ENCODE measurements around the gene FRMD4A. TPM values are rescaled to one million over a fixed set of nuclear protein-coding genes. Genes with fewer than 3 reads are reported as not detected.
"Not testable (repeated sequence)": the region's sequence is repeated elsewhere in the genome, so short reads cannot be mapped to it uniquely, and the experiment has no call there.

The FRMD4A gene
- total RNA-seq, 2 donors from 2014 or later = 22.3 to 22.4 TPM

GRCh38 chr10:13831711-13832141, 499.0 kb downstream of the FRMD4A start:
- H3K27ac ChIP-seq (ENCODE audit: low read depth, low read length) = peak overlapping the region; percentile 65
- H3K9me3 ChIP-seq (ENCODE audit: control insufficient read depth, low read length) = no peaks in the 10 kb centered on the region
- no peak for TF ChIP-seq CTCF (conservative IDR thresholded peaks at IDR 0.05)
- 66 to 67% methylated on average over 4 of the region's 4 CpGs for WGBS, 2 experiments (ENCODE audit: insufficient coverage in 1 of 2, insufficient read length in 1 of 2)
- no peaks in the 10 kb centered on the region for H3K9me3 Mint-ChIP-seq
- H3K4me1 Mint-ChIP-seq = peaks cover 18% of the 10 kb centered on the region
- DNase-seq = no peak
- no peaks in the 10 kb centered on the region for H3K4me1 ChIP-seq (ENCODE audit: control insufficient read depth, insufficient read depth, low read length)
- no peaks in the 10 kb centered on the region for H3K27me3 Mint-ChIP-seq (ENCODE audit: insufficient read depth)
- no peak overlapping the region for H3K4me3 ChIP-seq (ENCODE audit: low read length)
- H3K36me3 ChIP-seq (ENCODE audit: control insufficient read depth, insufficient read depth, low read length) = no peaks in the 10 kb centered on the region
- H3K36me3 Mint-ChIP-seq (ENCODE audit: low read depth) = no peaks in the 10 kb centered on the region
- H3K4me3 Mint-ChIP-seq = no peak overlapping the region
- no peaks in the 10 kb centered on the region for H3K27me3 ChIP-seq (ENCODE audit: control insufficient read depth, insufficient read depth, low read length, poor library complexity, severe bottlenecking)
- no peak overlapping the region for H3K9ac ChIP-seq (ENCODE audit: extremely low read depth, low read length, poor library complexity, severe bottlenecking)
- no peak overlapping the region for H3K27ac Mint-ChIP-seq

- Histone ChIP-seq H3K27ac (ENCODE audit: low read depth, low read length) (peak overlapping the region; percentile 29), H3K9ac (ENCODE audit: extremely low read depth, low read length, poor library complexity, severe bottlenecking) (no peak overlapping the region), H3K27me3 (ENCODE audit: control insufficient read depth, insufficient read depth, low read length, poor library complexity, severe bottlenecking) (no peaks in the 10 kb centered on the region), H3K36me3 (ENCODE audit: control insufficient read depth, insufficient read depth, low read length) (no peaks in the 10 kb centered on the region), H3K4me3 (ENCODE audit: low read length) (no peak overlapping the region), H3K9me3 (ENCODE audit: control insufficient read depth, low read length) (no peaks in the 10 kb centered on the region), H3K4me1 (ENCODE audit: control insufficient read depth, insufficient read depth, low read length) (no peaks in the 10 kb centered on the region)
- Mint-ChIP-seq H3K27ac (no peak overlapping the region), H3K4me3 (no peak overlapping the region), H3K9me3 (no peaks in the 10 kb centered on the region), H3K36me3 (ENCODE audit: low read depth) (no peaks in the 10 kb centered on the region), H3K27me3 (ENCODE audit: insufficient read depth) (no peaks in the 10 kb centered on the region), H3K4me1 (peaks cover 18% of the 10 kb centered on the region)
- peak; percentile 73 for TF ChIP-seq CTCF (conservative IDR thresholded peaks at IDR 0.05)
- 86 to 95% methylated on average over 3 to 4 of the region's 4 CpGs for WGBS, 2 experiments (ENCODE audit: insufficient coverage in 1 of 2, insufficient read length in 1 of 2)
- peak; percentile 68 for DNase-seq
These were observed 500.3 kb downstream of the FRMD4A start for GRCh38 chr10:13830385-13830784.

DNA sequence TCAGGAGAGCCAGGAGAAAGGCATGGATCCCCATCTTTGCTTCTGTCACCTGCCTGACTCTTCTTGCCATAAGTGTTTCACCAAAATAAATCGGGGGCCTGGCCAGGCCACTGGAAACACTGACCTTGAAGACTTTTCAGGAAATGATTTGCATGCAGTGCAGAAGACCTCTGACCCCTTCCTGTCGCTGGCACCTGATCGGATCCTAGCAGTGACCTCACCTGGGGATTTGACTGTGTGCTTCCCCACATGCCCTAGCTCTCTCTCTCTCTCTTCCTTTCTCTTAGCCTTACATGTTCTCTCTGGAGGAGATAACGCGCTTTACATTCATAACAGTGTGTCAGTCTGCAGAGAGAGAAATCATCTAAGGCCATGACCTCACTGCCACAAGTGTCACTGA, 500.9 kb downstream of the FRMD4A start:
- H3K4me1 Mint-ChIP-seq = peaks cover 16% of the 10 kb centered on the region
- H3K4me3 Mint-ChIP-seq = no peak overlapping the region
- no peaks in the 10 kb centered on the region for H3K36me3 Mint-ChIP-seq (ENCODE audit: low read depth)

DNA sequence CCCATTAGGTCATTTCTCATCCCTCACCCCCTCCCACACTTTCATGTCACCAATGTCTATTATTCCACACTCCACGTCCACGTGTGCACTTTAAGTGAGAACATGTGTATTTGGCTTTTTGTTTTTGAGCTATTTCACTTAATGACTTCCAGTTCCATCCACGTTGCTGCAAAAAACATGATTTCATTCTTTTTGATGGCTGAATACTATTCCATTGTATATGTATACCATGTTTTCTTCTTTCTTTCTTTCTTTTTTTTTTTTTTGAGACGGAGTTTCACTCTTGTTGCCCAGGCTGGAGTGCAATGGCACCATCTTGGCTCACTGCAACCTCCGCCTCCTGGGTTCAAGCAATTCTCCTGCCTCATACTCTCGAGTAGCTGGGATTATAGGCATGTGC, 502.4 kb downstream of the FRMD4A start:
- not testable (repeated sequence) for H3K27ac Mint-ChIP-seq; H3K4me1 Mint-ChIP-seq; H3K27me3 Mint-ChIP-seq (ENCODE audit: insufficient read depth); H3K27me3 ChIP-seq (ENCODE audit: control insufficient read depth, insufficient read depth, low read length, poor library complexity, severe bottlenecking); H3K9me3 Mint-ChIP-seq; H3K27ac ChIP-seq (ENCODE audit: low read depth, low read length); H3K9me3 ChIP-seq (ENCODE audit: control insufficient read depth, low read length); H3K36me3 Mint-ChIP-seq (ENCODE audit: low read depth); H3K4me1 ChIP-seq (ENCODE audit: control insufficient read depth, insufficient read depth, low read length); H3K4me3 Mint-ChIP-seq; DNase-seq; H3K4me3 ChIP-seq (ENCODE audit: low read length); H3K9ac ChIP-seq (ENCODE audit: extremely low read depth, low read length, poor library complexity, severe bottlenecking); H3K36me3 ChIP-seq (ENCODE audit: control insufficient read depth, insufficient read depth, low read length)
- 82% methylated on average over 6 of the region's 6 CpGs; no CpG with 5 or more reads in 1 of the 2 experiments for WGBS, 2 experiments (ENCODE audit: insufficient coverage in 1 of 2, insufficient read length in 1 of 2)

More for the DNA sequence above, 500.9 kb downstream of the FRMD4A start:
- Histone ChIP-seq H3K9ac (ENCODE audit: extremely low read depth, low read length, poor library complexity, severe bottlenecking) (no peak overlapping the region), H3K27me3 (ENCODE audit: control insufficient read depth, insufficient read depth, low read length, poor library complexity, severe bottlenecking) (no peaks in the 10 kb centered on the region), H3K4me3 (ENCODE audit: low read length) (no peak overlapping the region), H3K27ac (ENCODE audit: low read depth, low read length) (no peak overlapping the region), H3K4me1 (ENCODE audit: control insufficient read depth, insufficient read depth, low read length) (no peaks in the 10 kb centered on the region), H3K36me3 (ENCODE audit: control insufficient read depth, insufficient read depth, low read length) (no peaks in the 10 kb centered on the region), H3K9me3 (ENCODE audit: control insufficient read depth, low read length) (no peaks in the 10 kb centered on the region)
- DNase-seq = no peak
- 94 to 95% methylated on average over 5 of the region's 5 CpGs for WGBS, 2 experiments (ENCODE audit: insufficient coverage in 1 of 2, insufficient read length in 1 of 2)
- Mint-ChIP-seq H3K9me3 (no peaks in the 10 kb centered on the region), H3K27ac (no peak overlapping the region), H3K27me3 (ENCODE audit: insufficient read depth) (no peaks in the 10 kb centered on the region)
- TF ChIP-seq CTCF (conservative IDR thresholded peaks at IDR 0.05) = no peak

Data from endodermal cell (in vitro differentiated cells).